ENCODE data around the gene IL20. TPM values are rescaled to one million over a fixed set of nuclear protein-coding genes. Genes with fewer than 3 reads are reported as not detected.

The IL20 gene
- total RNA-seq, 4 donors from 2014 or later, result not detected

GRCh38 chr1:206895325-206895724, 29.9 kb downstream of the IL20 start:
- H3K36me3 ChIP-seq, result no peaks in the 10 kb centered on the region
- peaks cover 0 to 24% of the 10 kb centered on the region in 2 donors for H3K4me1 ChIP-seq
- H3K4me3 ChIP-seq (replicated peaks in 1 of 3), result no peak overlapping the region
- no peaks in the 10 kb centered on the region for H3K9me3 ChIP-seq
- intact Hi-C loops (cut with DNase I), result no loop called here
- 88 to 94% methylated on average over 3 of the region's 3 CpGs for WGBS, 2 donors
- H3K27me3 ChIP-seq, result no peaks in the 10 kb centered on the region
- DNase-seq, result no peak
- TF ChIP-seq POLR2A (IDR thresholded peaks at IDR 0.05) (no peak), CTCF (IDR thresholded peaks at IDR 0.05) (no peak)
- peak overlapping the region in 1 of 3 donors; percentile 24 for H3K27ac ChIP-seq

GRCh38 chr1:206895837-206896242, 30.4 kb downstream of the IL20 start:
- no peaks in the 10 kb centered on the region for H3K27me3 ChIP-seq
- no peaks in the 10 kb centered on the region for H3K9me3 ChIP-seq
- WGBS, 2 donors, result 27 to 39% methylated on average over 3 of the region's 3 CpGs
- intact Hi-C loops (cut with DNase I), result no loop called here
- H3K27ac ChIP-seq, result peak overlapping the region in 1 of 3 donors; percentile 24
- peak; percentile 29 to 39 for DNase-seq
- no peak for TF ChIP-seq POLR2A (IDR thresholded peaks at IDR 0.05)
- no peak for TF ChIP-seq CTCF (IDR thresholded peaks at IDR 0.05)
- no peak overlapping the region for H3K4me3 ChIP-seq (replicated peaks in 1 of 3)
- peaks cover 0 to 21% of the 10 kb centered on the region in 2 donors for H3K4me1 ChIP-seq
- H3K36me3 ChIP-seq, result no peaks in the 10 kb centered on the region

GRCh38 chr1:206896261-206896660, 30.8 kb downstream of the IL20 start:
- no peak overlapping the region for H3K4me3 ChIP-seq (replicated peaks in 1 of 3)
- TF ChIP-seq CTCF (IDR thresholded peaks at IDR 0.05), result no peak
- TF ChIP-seq POLR2A (IDR thresholded peaks at IDR 0.05), result no peak
- H3K27me3 ChIP-seq, result no peaks in the 10 kb centered on the region
- no peak overlapping the region for H3K27ac ChIP-seq
- intact Hi-C loops (cut with DNase I), result no loop called here
- 84 to 88% methylated on average over 3 of the region's 3 CpGs for WGBS, 2 donors
- no peaks in the 10 kb centered on the region for H3K9me3 ChIP-seq
- H3K4me1 ChIP-seq, result peaks cover 0 to 21% of the 10 kb centered on the region in 2 donors
- H3K36me3 ChIP-seq, result no peaks in the 10 kb centered on the region
- no peak for DNase-seq

- H3K27me3 ChIP-seq, result no peaks in the 10 kb centered on the region
- intact Hi-C loops (cut with DNase I), result no loop called here
- H3K4me3 ChIP-seq (replicated peaks in 1 of 3), result no peak within 1 kb of the TSS
- no peaks in the 10 kb centered on the region for H3K36me3 ChIP-seq
- TF ChIP-seq POLR2A (IDR thresholded peaks at IDR 0.05), result no peak
- TF ChIP-seq CTCF (IDR thresholded peaks at IDR 0.05), result no peak
- H3K4me1 ChIP-seq, result peaks cover 0 to 21% of the 10 kb centered on the region in 2 donors
- H3K9me3 ChIP-seq, result no peaks in the 10 kb centered on the region
- H3K27ac ChIP-seq, result no peak within 1 kb of the TSS
- 66 to 78% methylated on average over 4 of the region's 4 CpGs for WGBS, 2 donors
- no peak for DNase-seq
Measured at GRCh38 chr1:206897175-206897574, 31.8 kb downstream of the IL20 start, which contains the start of gene IL24. Gene IL24, plus strand, starts transcription at chr1:206897443. Its CDS starts 390 bp downstream, at chr1:206897833.

GRCh38 chr1:206898089-206898914, 32.9 kb downstream of the IL20 start:
- peaks cover 0 to 21% of the 10 kb centered on the region in 2 donors for H3K4me1 ChIP-seq
- 69 to 70% methylated on average over 11 of the region's 11 CpGs for WGBS, 2 donors
- H3K4me3 ChIP-seq (replicated peaks in 1 of 3), result no peak overlapping the region
- intact Hi-C loops (cut with DNase I), result no loop called here
- no peak for DNase-seq
- no peaks in the 10 kb centered on the region for H3K36me3 ChIP-seq
- H3K27me3 ChIP-seq, result no peaks in the 10 kb centered on the region
- TF ChIP-seq POLR2A (IDR thresholded peaks at IDR 0.05) (no peak), CTCF (IDR thresholded peaks at IDR 0.05) (no peak)
- no peak overlapping the region for H3K27ac ChIP-seq
- no peaks in the 10 kb centered on the region for H3K9me3 ChIP-seq
